ENCODE data around the gene DDX31. TPM values are rescaled to one million over a fixed set of nuclear protein-coding genes. Genes with fewer than 3 reads are reported as not detected.

DDX31 gene
- total RNA-seq, 1 experiment from 2014 or later: 26.2 TPM

DNA sequence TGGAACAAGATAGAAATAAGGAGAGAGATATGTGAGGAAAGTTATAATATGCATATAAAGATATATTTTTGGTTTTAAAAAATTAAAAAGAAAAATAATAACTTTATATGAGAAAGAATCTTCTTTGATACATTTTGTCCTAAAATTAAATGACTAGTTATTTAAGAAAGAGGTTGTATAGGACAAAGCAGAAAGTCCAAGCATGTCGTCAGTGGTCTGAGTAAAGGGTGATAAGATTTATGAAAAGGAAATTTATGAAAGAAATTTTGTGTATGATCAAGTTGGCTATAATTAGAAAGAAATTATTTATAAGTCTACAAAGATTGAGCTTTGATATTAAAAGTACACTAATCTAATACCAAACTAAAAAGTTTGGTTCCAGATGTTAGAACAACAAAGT lies 32.5 kb upstream of the DDX31 start:
- H3K9me3 Mint-ChIP-seq: peaks cover 35% of the 10 kb centered on the region
- DNase-seq (ENCODE audit: low spot score) (no peak), ATAC-seq (no peak)
- H3K27ac Mint-ChIP-seq: no peak overlapping the region
- TF ChIP-seq, protein P1, sequence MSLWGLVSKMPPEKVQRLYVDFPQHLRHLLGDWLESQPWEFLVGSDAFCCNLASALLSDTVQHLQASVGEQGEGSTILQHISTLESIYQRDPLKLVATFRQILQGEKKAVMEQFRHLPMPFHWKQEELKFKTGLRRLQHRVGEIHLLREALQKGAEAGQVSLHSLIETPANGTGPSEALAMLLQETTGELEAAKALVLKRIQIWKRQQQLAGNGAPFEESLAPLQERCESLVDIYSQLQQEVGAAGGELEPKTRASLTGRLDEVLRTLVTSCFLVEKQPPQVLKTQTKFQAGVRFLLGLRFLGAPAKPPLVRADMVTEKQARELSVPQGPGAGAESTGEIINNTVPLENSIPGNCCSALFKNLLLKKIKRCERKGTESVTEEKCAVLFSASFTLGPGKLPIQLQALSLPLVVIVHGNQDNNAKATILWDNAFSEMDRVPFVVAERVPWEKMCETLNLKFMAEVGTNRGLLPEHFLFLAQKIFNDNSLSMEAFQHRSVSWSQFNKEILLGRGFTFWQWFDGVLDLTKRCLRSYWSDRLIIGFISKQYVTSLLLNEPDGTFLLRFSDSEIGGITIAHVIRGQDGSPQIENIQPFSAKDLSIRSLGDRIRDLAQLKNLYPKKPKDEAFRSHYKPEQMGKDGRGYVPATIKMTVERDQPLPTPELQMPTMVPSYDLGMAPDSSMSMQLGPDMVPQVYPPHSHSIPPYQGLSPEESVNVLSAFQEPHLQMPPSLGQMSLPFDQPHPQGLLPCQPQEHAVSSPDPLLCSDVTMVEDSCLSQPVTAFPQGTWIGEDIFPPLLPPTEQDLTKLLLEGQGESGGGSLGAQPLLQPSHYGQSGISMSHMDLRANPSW (CRISPR knock-in tag; conservative IDR thresholded peaks at IDR 0.05; ENCODE audit: low read depth): no peak
- TF ChIP-seq GABPB1 (CRISPR knock-in tag; IDR thresholded peaks at IDR 0.05) (no peak), ZNF232 (CRISPR knock-in tag; IDR thresholded peaks at IDR 0.05) (no peak), TEAD4 (CRISPR knock-in tag; IDR thresholded peaks at IDR 0.05) (no peak), ESRRA (CRISPR knock-in tag; IDR thresholded peaks at IDR 0.05; ENCODE audit: borderline replicate concordance) (no peak), NFYB (CRISPR knock-in tag; conservative IDR thresholded peaks at IDR 0.05; ENCODE audit: low read depth) (no peak), TEAD1 (CRISPR knock-in tag; IDR thresholded peaks at IDR 0.05) (no peak), NFATC4 (CRISPR knock-in tag; IDR thresholded peaks at IDR 0.05) (no peak), NR2C2 (CRISPR knock-in tag; IDR thresholded peaks at IDR 0.05) (no peak), ELF4 (CRISPR knock-in tag; IDR thresholded peaks at IDR 0.05; ENCODE audit: low read depth) (no peak), ZBTB21 (CRISPR knock-in tag; IDR thresholded peaks at IDR 0.05; ENCODE audit: borderline replicate concordance) (no peak), ZNF396 (CRISPR knock-in tag; IDR thresholded peaks at IDR 0.05; ENCODE audit: borderline replicate concordance) (no peak), OVOL2 (CRISPR knock-in tag; IDR thresholded peaks at IDR 0.05; ENCODE audit: borderline replicate concordance) (no peak)
- TF ChIP-seq, protein P2, sequence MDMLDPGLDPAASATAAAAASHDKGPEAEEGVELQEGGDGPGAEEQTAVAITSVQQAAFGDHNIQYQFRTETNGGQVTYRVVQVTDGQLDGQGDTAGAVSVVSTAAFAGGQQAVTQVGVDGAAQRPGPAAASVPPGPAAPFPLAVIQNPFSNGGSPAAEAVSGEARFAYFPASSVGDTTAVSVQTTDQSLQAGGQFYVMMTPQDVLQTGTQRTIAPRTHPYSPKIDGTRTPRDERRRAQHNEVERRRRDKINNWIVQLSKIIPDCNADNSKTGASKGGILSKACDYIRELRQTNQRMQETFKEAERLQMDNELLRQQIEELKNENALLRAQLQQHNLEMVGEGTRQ (CRISPR knock-in tag; IDR thresholded peaks at IDR 0.05): no peak
- TF ChIP-seq, protein P3, sequence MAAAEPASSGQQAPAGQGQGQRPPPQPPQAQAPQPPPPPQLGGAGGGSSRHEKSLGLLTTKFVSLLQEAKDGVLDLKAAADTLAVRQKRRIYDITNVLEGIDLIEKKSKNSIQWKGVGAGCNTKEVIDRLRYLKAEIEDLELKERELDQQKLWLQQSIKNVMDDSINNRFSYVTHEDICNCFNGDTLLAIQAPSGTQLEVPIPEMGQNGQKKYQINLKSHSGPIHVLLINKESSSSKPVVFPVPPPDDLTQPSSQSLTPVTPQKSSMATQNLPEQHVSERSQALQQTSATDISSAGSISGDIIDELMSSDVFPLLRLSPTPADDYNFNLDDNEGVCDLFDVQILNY (CRISPR knock-in tag; IDR thresholded peaks at IDR 0.05): no peak
- TF ChIP-seq, protein P4, sequence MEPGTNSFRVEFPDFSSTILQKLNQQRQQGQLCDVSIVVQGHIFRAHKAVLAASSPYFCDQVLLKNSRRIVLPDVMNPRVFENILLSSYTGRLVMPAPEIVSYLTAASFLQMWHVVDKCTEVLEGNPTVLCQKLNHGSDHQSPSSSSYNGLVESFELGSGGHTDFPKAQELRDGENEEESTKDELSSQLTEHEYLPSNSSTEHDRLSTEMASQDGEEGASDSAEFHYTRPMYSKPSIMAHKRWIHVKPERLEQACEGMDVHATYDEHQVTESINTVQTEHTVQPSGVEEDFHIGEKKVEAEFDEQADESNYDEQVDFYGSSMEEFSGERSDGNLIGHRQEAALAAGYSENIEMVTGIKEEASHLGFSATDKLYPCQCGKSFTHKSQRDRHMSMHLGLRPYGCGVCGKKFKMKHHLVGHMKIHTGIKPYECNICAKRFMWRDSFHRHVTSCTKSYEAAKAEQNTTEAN (CRISPR knock-in tag; IDR thresholded peaks at IDR 0.05): no peak
- TF ChIP-seq, protein P5, sequence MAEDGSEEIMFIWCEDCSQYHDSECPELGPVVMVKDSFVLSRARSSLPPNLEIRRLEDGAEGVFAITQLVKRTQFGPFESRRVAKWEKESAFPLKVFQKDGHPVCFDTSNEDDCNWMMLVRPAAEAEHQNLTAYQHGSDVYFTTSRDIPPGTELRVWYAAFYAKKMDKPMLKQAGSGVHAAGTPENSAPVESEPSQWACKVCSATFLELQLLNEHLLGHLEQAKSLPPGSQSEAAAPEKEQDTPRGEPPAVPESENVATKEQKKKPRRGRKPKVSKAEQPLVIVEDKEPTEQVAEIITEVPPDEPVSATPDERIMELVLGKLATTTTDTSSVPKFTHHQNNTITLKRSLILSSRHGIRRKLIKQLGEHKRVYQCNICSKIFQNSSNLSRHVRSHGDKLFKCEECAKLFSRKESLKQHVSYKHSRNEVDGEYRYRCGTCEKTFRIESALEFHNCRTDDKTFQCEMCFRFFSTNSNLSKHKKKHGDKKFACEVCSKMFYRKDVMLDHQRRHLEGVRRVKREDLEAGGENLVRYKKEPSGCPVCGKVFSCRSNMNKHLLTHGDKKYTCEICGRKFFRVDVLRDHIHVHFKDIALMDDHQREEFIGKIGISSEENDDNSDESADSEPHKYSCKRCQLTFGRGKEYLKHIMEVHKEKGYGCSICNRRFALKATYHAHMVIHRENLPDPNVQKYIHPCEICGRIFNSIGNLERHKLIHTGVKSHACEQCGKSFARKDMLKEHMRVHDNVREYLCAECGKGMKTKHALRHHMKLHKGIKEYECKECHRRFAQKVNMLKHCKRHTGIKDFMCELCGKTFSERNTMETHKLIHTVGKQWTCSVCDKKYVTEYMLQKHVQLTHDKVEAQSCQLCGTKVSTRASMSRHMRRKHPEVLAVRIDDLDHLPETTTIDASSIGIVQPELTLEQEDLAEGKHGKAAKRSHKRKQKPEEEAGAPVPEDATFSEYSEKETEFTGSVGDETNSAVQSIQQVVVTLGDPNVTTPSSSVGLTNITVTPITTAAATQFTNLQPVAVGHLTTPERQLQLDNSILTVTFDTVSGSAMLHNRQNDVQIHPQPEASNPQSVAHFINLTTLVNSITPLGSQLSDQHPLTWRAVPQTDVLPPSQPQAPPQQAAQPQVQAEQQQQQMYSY (CRISPR knock-in tag; IDR thresholded peaks at IDR 0.05): no peak
- TF ChIP-seq, protein P6, sequence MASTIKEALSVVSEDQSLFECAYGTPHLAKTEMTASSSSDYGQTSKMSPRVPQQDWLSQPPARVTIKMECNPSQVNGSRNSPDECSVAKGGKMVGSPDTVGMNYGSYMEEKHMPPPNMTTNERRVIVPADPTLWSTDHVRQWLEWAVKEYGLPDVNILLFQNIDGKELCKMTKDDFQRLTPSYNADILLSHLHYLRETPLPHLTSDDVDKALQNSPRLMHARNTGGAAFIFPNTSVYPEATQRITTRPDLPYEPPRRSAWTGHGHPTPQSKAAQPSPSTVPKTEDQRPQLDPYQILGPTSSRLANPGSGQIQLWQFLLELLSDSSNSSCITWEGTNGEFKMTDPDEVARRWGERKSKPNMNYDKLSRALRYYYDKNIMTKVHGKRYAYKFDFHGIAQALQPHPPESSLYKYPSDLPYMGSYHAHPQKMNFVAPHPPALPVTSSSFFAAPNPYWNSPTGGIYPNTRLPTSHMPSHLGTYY (CRISPR knock-in tag; IDR thresholded peaks at IDR 0.05): no peak
- TF ChIP-seq, protein P7, sequence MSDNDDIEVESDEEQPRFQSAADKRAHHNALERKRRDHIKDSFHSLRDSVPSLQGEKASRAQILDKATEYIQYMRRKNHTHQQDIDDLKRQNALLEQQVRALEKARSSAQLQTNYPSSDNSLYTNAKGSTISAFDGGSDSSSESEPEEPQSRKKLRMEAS (CRISPR knock-in tag; IDR thresholded peaks at IDR 0.05): no peak
- no peaks in the 10 kb centered on the region for H3K4me1 Mint-ChIP-seq
- ChIA-PET POLR2A (no interaction called here), CTCF (no interaction called here)
- peaks cover 19% of the 10 kb centered on the region for H3K36me3 Mint-ChIP-seq
- H3K27me3 Mint-ChIP-seq (ENCODE audit: low read depth): peaks cover 9% of the 10 kb centered on the region
- no peak overlapping the region for H3K4me3 Mint-ChIP-seq

Measured in WTC11 (cell line).